Sigmoid colon (tissue), 7 donors: ENCODE data around the gene ZNF33A. TPM values are rescaled to one million over a fixed set of nuclear protein-coding genes. Genes with fewer than 3 reads are reported as not detected.

Experiments
- DNase-seq: peaks from one replicate; pipeline ENCODE4 v3.0.0-alpha.2; 2019
- H3K27ac ChIP-seq, 4 donors: fragments of 200-600 bp; sonication (generic); one replicate each; pipeline ENCODE4 v1.5.1; 2016 to 2019; ENCODE audit warnings: mild to moderate bottlenecking in 1 of 4
- H3K27me3 ChIP-seq, 3 donors: fragments of 200-600 bp; sonication (generic); one replicate each; pipeline ENCODE4 v1.5.1; 2019; ENCODE audit warnings: mild to moderate bottlenecking in 1 of 3
- H3K36me3 ChIP-seq, 4 donors: fragments of 200-600 bp; sonication (generic); one replicate each; pipeline ENCODE4 v1.5.1; 2016 to 2019
- H3K4me1 ChIP-seq, 4 donors: fragments of 200-600 bp; sonication (generic); one replicate each; pipeline ENCODE4 v1.5.1; 2017 to 2019
- H3K4me3 ChIP-seq, 4 donors: fragments of 200-600 bp; sonication (generic); one replicate each; pipeline ENCODE4 v1.5.1; 2017 to 2019; ENCODE audit warnings: mild to moderate bottlenecking in 2 of 4, moderate library complexity in 1 of 4
- H3K9me3 ChIP-seq, 4 donors: fragments of 200-600 bp in 3 of 4; sonication (generic) in 3 of 4; one replicate each; pipeline versions ENCODE4 v1.5.1 to v1.6.1; 2013 to 2019
- CTCF ChIP-seq, 4 experiments: fragments of 450-650 bp in 3 of 4; fragments of 200-600 bp in 1 of 4; IDR thresholded peaks; one replicate each; pipeline ENCODE4 v1.5.1; 2016 to 2019; ENCODE audit warnings: antibody characterized with exemption in 4 of 4, mild to moderate bottlenecking in 3 of 4, moderate library complexity in 2 of 4
- EP300 ChIP-seq, 4 donors: sonication (generic); formaldehyde crosslinking; IDR thresholded peaks; one replicate each; pipeline ENCODE4 v1.6.1; 2017; ENCODE audit warnings: antibody characterized with exemption in 4 of 4
- POLR2AphosphoS5 ChIP-seq, 4 donors: sonication (generic); formaldehyde crosslinking; IDR thresholded peaks; one replicate each; pipeline ENCODE4 v1.6.1; 2017; ENCODE audit warnings: antibody characterized with exemption in 4 of 4
- WGBS, 2 donors: extraction: QIAGEN DNeasy Blood & Tissue Kit; methylation state at CpG; one replicate each; pipeline ENCODE4 v1.1.7; 2013; 5-methylcytosine and 5-hydroxymethylcytosine counted together
- intact Hi-C: fragments of 100-400 bp; cut with DNase I; formaldehyde crosslinking; loops from one replicate; pipeline ENCODE4 v1.15.1; 2023
- polyA plus RNA-seq, 3 donors: library from polyadenylated mRNA; stranded (reverse); fragments of 200-250 nt; gene quantifications; one replicate each; pipeline ENCODE4 v1.2.3, GENCODE V29; 2013
- small RNA-seq, 3 donors: library from RNA; depleted of rRNA; stranded (forward); fragments of <200 nt; gene quantifications; one replicate each; pipeline ENCODE3, GENCODE V24; 2016
- total RNA-seq, 4 donors: library from RNA; depleted of rRNA; stranded (reverse); fragments of >200 nt; gene quantifications; one replicate each; pipeline ENCODE4 v1.1.0, GENCODE V29; 2016
- donor health status: healthy with polysubstance abuse.
- donor health status: Bipolar disorder and iron deficiency.
- donor health status: healthy.

The ZNF33A gene
- total and polyA plus RNA-seq, 7 donors, result 8.4 to 35.5 (median 30.9) TPM

GRCh38 chr10:38112159-38112558 is 101.7 kb downstream of the ZNF33A start:
- no peak for DNase-seq
- WGBS, 2 donors, result 94 to 98% methylated on average over 2 of the region's 2 CpGs
- peaks cover 26 to 49% (median 41%) of the 10 kb centered on the region in 4 donors for H3K36me3 ChIP-seq
- H3K27me3 ChIP-seq, result no peaks in the 10 kb centered on the region
- peaks cover 30 to 80% (median 52%) of the 10 kb centered on the region in 4 donors for H3K9me3 ChIP-seq
- H3K27ac ChIP-seq, result no peak overlapping the region
- no peak for TF ChIP-seq EP300 (IDR thresholded peaks at IDR 0.05)
- no peak for TF ChIP-seq CTCF (IDR thresholded peaks at IDR 0.05)
- TF ChIP-seq POLR2AphosphoS5 (IDR thresholded peaks at IDR 0.05), result no peak
- intact Hi-C loops, result no loop called here
- no peak overlapping the region for H3K4me3 ChIP-seq
- no peaks in the 10 kb centered on the region for H3K4me1 ChIP-seq

Small RNA genes lying within 50 kb of the gene (small RNA-seq; reads per million reads assigned to genes)
- 0 reads per million in 3 donors for gene AL161931.1
- gene FXYD6P2, result 0 reads per million in 3 donors
- gene RF00019, result 0 reads per million in 3 donors
- 0 reads per million in 3 donors for gene RNU6-795P

Other genes with a start within 250 kb of the ZNF33A start
- gene ZNF248, start 153.1 kb upstream of the ZNF33A start, total RNA-seq, result 10 to 100 TPM; 40.2 to 46.4 (median 43.4) TPM
- gene ZNF248, start 153.1 kb upstream of the ZNF33A start, polyA plus RNA-seq, result 1 to 10 TPM; 1.8 to 4.9 (median 2.3) TPM
- 10 to 100 TPM; 20.5 to 35.7 (median 27.9) TPM for gene ZNF25, start 34.0 kb upstream of the ZNF33A start, total RNA-seq
- 1 to 10 TPM; 2.1 to 4.2 (median 3.5) TPM for gene ZNF25, start 34.0 kb upstream of the ZNF33A start, polyA plus RNA-seq
- gene ZNF37A, start 83.7 kb downstream of the ZNF33A start, total RNA-seq, result 10 to 100 TPM; 19.3 to 37.1 (median 23.7) TPM
- 1 to 10 TPM; 2.1 to 5.1 (median 3.0) TPM for gene ZNF37A, start 83.7 kb downstream of the ZNF33A start, polyA plus RNA-seq